Coronary artery (tissue), 2 donors: ENCODE data around the gene UPF1.
"Not testable (repeated sequence)": the region's sequence is repeated elsewhere in the genome, so short reads cannot be mapped to it uniquely, and the experiment has no call there.

Experiments used
- DNase-seq: peaks from one replicate; pipeline ENCODE4 v3.0.0-alpha.2; 2017; ENCODE audit warnings: low spot score
- H3K27ac ChIP-seq, 2 donors: fragments of 200-600 bp; sonication (generic); one replicate each; pipeline ENCODE4 v1.5.1; 2016 to 2019
- H3K4me3 ChIP-seq: fragments of 200-600 bp; sonication (generic); 2 replicates; pipeline ENCODE4 v1.5.1; 2016; ENCODE audit warnings: mild to moderate bottlenecking, moderate library complexity
- CTCF ChIP-seq: fragments of 200-600 bp; sonication (generic); IDR thresholded peaks from one replicate; pipeline ENCODE4 v1.5.1; 2019; ENCODE audit warnings: antibody characterized with exemption

Gene UPF1

GRCh38 chr19:18913466-18913865 lies 81.7 kb downstream of the UPF1 start:
- TF ChIP-seq CTCF, result no peak
- Histone ChIP-seq H3K4me3 (no peak overlapping the region), H3K27ac (no peak overlapping the region)
- DNase-seq, result no peak

DNA sequence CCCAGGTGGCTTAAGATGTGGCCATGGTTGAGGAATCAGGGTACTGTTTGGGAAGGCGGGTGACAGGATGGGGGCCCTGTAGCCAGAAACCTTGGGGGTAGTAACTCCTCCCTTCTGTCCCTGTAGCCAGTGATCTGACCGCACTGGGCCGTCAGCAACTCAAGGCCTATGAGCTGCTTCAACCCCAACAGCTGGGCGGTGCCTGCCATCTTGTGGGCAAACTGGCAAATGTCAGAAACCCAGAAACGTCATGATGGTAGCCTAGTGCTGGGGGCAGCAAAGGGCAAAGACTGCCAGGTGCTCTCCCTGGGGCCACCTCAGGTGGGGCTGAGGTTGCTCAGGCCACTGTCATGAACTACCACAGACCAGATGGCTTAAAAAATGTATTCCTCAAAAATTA lies 83.9 kb downstream of the UPF1 start:
- Histone ChIP-seq H3K27ac (no peak overlapping the region), H3K4me3 (no peak overlapping the region)
- no peak for TF ChIP-seq CTCF
- DNase-seq, result no peak

DNA sequence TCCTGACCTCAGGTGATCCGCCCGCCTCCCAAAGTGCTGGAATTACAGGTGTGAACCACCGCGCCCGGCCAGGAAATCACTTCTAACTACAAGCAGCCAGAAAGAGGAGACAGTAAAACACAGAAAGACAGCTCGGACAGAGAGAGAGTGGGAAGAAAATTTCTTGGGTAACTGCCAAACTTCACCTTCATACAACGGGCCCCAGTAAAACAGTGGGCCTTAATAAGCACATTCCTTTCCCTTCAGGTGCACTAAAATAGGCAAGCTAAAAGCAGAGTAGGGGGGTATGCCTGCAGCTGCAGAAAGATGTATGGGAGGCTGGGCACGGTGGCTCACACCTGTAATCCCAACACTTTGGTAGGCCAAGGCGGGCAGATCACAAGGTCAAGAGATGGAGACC lies 85.8 kb downstream of the UPF1 start:
- not testable (repeated sequence) for H3K4me3 ChIP-seq, H3K27ac ChIP-seq, DNase-seq
